C4-2B (cell line): ENCODE data around the gene LIPC.

Source experiments
- CTCF ChIP-seq: fragments of 450-650 bp; conservative IDR thresholded peaks from 2 replicates; pipeline ENCODE4 v1.5.1; 2017; ENCODE audit warnings: mild to moderate bottlenecking
- ZFX ChIP-seq: fragments of 450-650 bp; IDR thresholded peaks from 2 replicates; pipeline ENCODE4 v1.6.1; 2017

- TF ChIP-seq CTCF (no peak), ZFX (no peak)
Measured at GRCh38 chr15:58465866-58466517, 34.2 kb downstream of the LIPC start.
